GM21528 (cell line): Measurements from ENCODE around the gene KYNU.
"Not testable (repeated sequence)": the region's sequence is repeated elsewhere in the genome, so short reads cannot be mapped to it uniquely, and the experiment has no call there.

Experiments
- ATAC-seq: cut with Tn5 transposase; IDR thresholded peaks from one replicate; pipeline ENCODE4 v1.9.1; 2021; ENCODE audit warnings: mild to moderate bottlenecking, moderate library complexity; ENCODE audit not compliant: unreplicated experiment, low FRiP score

Gene KYNU

GRCh38 chr2:142870526-142870925 lies 6.9 kb upstream of the KYNU start:
- ATAC-seq, result no peak

- no peak for ATAC-seq
Measured at GRCh38 chr2:142871396-142871795, 6.1 kb upstream of the KYNU start.

GRCh38 chr2:142872882-142873724 lies 4.4 kb upstream of the KYNU start:
- no peak for ATAC-seq

- no peak for ATAC-seq
Measured at GRCh38 chr2:142873831-142874287, 3.6 kb upstream of the KYNU start.

- no peak for ATAC-seq
Measured at GRCh38 chr2:142874293-142874814, 3.1 kb upstream of the KYNU start.

- no peak for ATAC-seq
Measured at GRCh38 chr2:142875010-142875409, 2.5 kb upstream of the KYNU start.

GRCh38 chr2:142875652-142876051 lies 1.8 kb upstream of the KYNU start:
- ATAC-seq, result no peak

GRCh38 chr2:142876423-142876822 lies 1.0 kb upstream of the KYNU start:
- ATAC-seq, result no peak

GRCh38 chr2:142878031-142878678 lies 691 bp downstream of the KYNU start:
- ATAC-seq, result no peak

GRCh38 chr2:142879151-142879550 lies 1.7 kb downstream of the KYNU start:
- ATAC-seq, result no peak

GRCh38 chr2:142880279-142880678 lies 2.8 kb downstream of the KYNU start:
- ATAC-seq, result no peak

- no peak for ATAC-seq
Measured at GRCh38 chr2:142881619-142882018, 4.2 kb downstream of the KYNU start.

- ATAC-seq, result not testable (repeated sequence)
Measured at GRCh38 chr2:142882500-142882899, 5.0 kb downstream of the KYNU start.

- no peak for ATAC-seq
Measured at GRCh38 chr2:142883526-142883925, 6.1 kb downstream of the KYNU start.

- ATAC-seq, result no peak
Measured at GRCh38 chr2:142885543-142885942, 8.1 kb downstream of the KYNU start.

- peak; percentile 99 for ATAC-seq
Measured at GRCh38 chr2:142892715-142893114, 15.3 kb downstream of the KYNU start.

- no peak for ATAC-seq
Measured at GRCh38 chr2:142893241-142893640, 15.8 kb downstream of the KYNU start.

- ATAC-seq, result no peak
Measured at GRCh38 chr2:142897807-142898206, 20.3 kb downstream of the KYNU start.

- not testable (repeated sequence) for ATAC-seq
Measured at GRCh38 chr2:142900327-142900726, 22.9 kb downstream of the KYNU start.

- no peak for ATAC-seq
Measured at GRCh38 chr2:142901780-142902179, 24.3 kb downstream of the KYNU start.

- ATAC-seq, result not testable (repeated sequence)
Measured at GRCh38 chr2:142903726-142904125, 26.3 kb downstream of the KYNU start.

GRCh38 chr2:142907653-142908052 lies 30.2 kb downstream of the KYNU start:
- no peak for ATAC-seq
